WTC11 (cell line): ENCODE results near the gene MEN1. TPM values are rescaled to one million over a fixed set of nuclear protein-coding genes. Genes with fewer than 3 reads are reported as not detected.

ENCODE experiments used
- ATAC-seq: fragments of 200-7000 bp; cut with Tn5 transposase; 2 replicates; pipeline ENCODE4 v1.10.0; 2021; ENCODE audit warnings: mild to moderate bottlenecking, moderate library complexity
- CTCF ChIA-PET: fragments of 300-600 bp; sonication (Branson Sonifier 250); formaldehyde crosslinking; loops from one replicate; lab custom pipeline; 2021; ENCODE audit warnings: antibody characterized with exemption; lab: Charles Lee
- POLR2A ChIA-PET: fragments of 350-600 bp; sonication (Branson Sonifier 250); formaldehyde crosslinking; loops from one replicate; lab custom pipeline; 2021; ENCODE audit warnings: antibody characterized with exemption; lab: Charles Lee
- DNase-seq: peaks from one replicate; pipeline ENCODE4 v3.0.0; 2021; ENCODE audit warnings: low spot score
- H3K27ac Mint-ChIP-seq: 2 replicates; pipeline ENCODE4 v1.8.0; 2021; ENCODE audit warnings: mixed read lengths
- H3K27me3 Mint-ChIP-seq: 2 replicates; pipeline ENCODE4 v1.8.0; 2021; ENCODE audit warnings: low read depth, mild to moderate bottlenecking, moderate library complexity, mixed read lengths
- H3K36me3 Mint-ChIP-seq: 2 replicates; pipeline ENCODE4 v1.8.0; 2021; ENCODE audit warnings: mixed read lengths
- H3K4me1 Mint-ChIP-seq: 2 replicates; pipeline ENCODE4 v1.8.0; 2022; ENCODE audit warnings: mixed read lengths
- H3K4me3 Mint-ChIP-seq: 2 replicates; pipeline ENCODE4 v1.8.0; 2021; ENCODE audit warnings: mild to moderate bottlenecking, moderate library complexity, mixed read lengths
- H3K9me3 Mint-ChIP-seq: 2 replicates; pipeline ENCODE4 v1.8.0; 2021; ENCODE audit warnings: mixed read lengths
- AR ChIP-seq: fragments of 250-450 bp; sonication (Bioruptor Pico); IDR thresholded peaks from 2 replicates; pipeline ENCODE4 v1.9.0; 2021; ENCODE audit warnings: mild to moderate bottlenecking
- ATF1 ChIP-seq: sonication (generic); formaldehyde crosslinking; IDR thresholded peaks from 2 replicates; pipeline ENCODE4 v1.8.1; 2023; ENCODE audit warnings: mild to moderate bottlenecking, moderate library complexity, missing genetic modification reagents
- CREB1 ChIP-seq: sonication (generic); formaldehyde crosslinking; IDR thresholded peaks from 2 replicates; pipeline ENCODE4 v1.8.0; 2023; ENCODE audit warnings: mild to moderate bottlenecking, missing genetic modification reagents
- CTCF ChIP-seq: fragments of 200-600 bp; IDR thresholded peaks from 2 replicates; pipeline ENCODE4 v1.8.0; 2022; ENCODE audit warnings: antibody characterized with exemption
- EMX1 ChIP-seq: fragments of 250-450 bp; sonication (Bioruptor Pico); IDR thresholded peaks from 2 replicates; pipeline ENCODE4 v1.8.0; 2021; ENCODE audit warnings: mild to moderate bottlenecking
- ERG ChIP-seq: fragments of 250-450 bp; sonication (Bioruptor Pico); IDR thresholded peaks from 2 replicates; pipeline ENCODE4 v1.8.0; 2021; ENCODE audit warnings: mild to moderate bottlenecking
- GABPB1 ChIP-seq: sonication (generic); formaldehyde crosslinking; IDR thresholded peaks from 2 replicates; pipeline ENCODE4 v1.8.1; 2023; ENCODE audit warnings: mild to moderate bottlenecking, missing genetic modification reagents
- JUN ChIP-seq: sonication (generic); formaldehyde crosslinking; IDR thresholded peaks from 2 replicates; pipeline ENCODE4 v1.8.0; 2023; ENCODE audit warnings: mild to moderate bottlenecking, missing genetic modification reagents
- MXD4 ChIP-seq: fragments of 250-450 bp; sonication (Bioruptor Pico); IDR thresholded peaks from 2 replicates; pipeline ENCODE4 v1.8.0; 2021; ENCODE audit warnings: mild to moderate bottlenecking, moderate library complexity, borderline replicate concordance
- MYBL2 ChIP-seq: sonication (generic); formaldehyde crosslinking; IDR thresholded peaks from 2 replicates; pipeline ENCODE4 v1.8.1; 2023; ENCODE audit warnings: mild to moderate bottlenecking, moderate library complexity, missing genetic modification reagents
- NFATC4 ChIP-seq: fragments of 250-450 bp; sonication (Bioruptor Pico); IDR thresholded peaks from 2 replicates; pipeline ENCODE4 v1.9.0; 2021; ENCODE audit warnings: mild to moderate bottlenecking
- NR2C2 ChIP-seq: sonication (generic); formaldehyde crosslinking; IDR thresholded peaks from 2 replicates; pipeline ENCODE4 v1.8.0; 2022; ENCODE audit warnings: mild to moderate bottlenecking, missing genetic modification reagents
- SMAD3 ChIP-seq: sonication (generic); formaldehyde crosslinking; IDR thresholded peaks from 2 replicates; pipeline ENCODE4 v1.8.0; 2022; ENCODE audit warnings: missing genetic modification reagents, mild to moderate bottlenecking, borderline replicate concordance
- STAT6 ChIP-seq: sonication (generic); formaldehyde crosslinking; conservative IDR thresholded peaks from 2 replicates; pipeline ENCODE4 v1.8.1; 2023; ENCODE audit warnings: mild to moderate bottlenecking, low read depth, missing genetic modification reagents, moderate library complexity
- TCF7 ChIP-seq: sonication (generic); formaldehyde crosslinking; IDR thresholded peaks from 2 replicates; pipeline ENCODE4 v1.8.0; 2022; ENCODE audit warnings: mild to moderate bottlenecking, low read depth, missing genetic modification reagents, moderate library complexity
- USF1 ChIP-seq: sonication (generic); formaldehyde crosslinking; IDR thresholded peaks from 2 replicates; pipeline ENCODE4 v1.8.0; 2022; ENCODE audit warnings: mild to moderate bottlenecking, missing genetic modification reagents
- ZBTB21 ChIP-seq: sonication (generic); formaldehyde crosslinking; IDR thresholded peaks from 2 replicates; pipeline ENCODE4 v1.8.1; 2023; ENCODE audit warnings: mild to moderate bottlenecking, missing genetic modification reagents, borderline replicate concordance
- ZNF416 ChIP-seq: fragments of 250-450 bp; sonication (Bioruptor Pico); IDR thresholded peaks from 2 replicates; pipeline ENCODE4 v1.9.0; 2021; ENCODE audit warnings: mild to moderate bottlenecking, inconsistent platforms
- ZNF425 ChIP-seq: fragments of 250-450 bp; sonication (Bioruptor Pico); conservative IDR thresholded peaks from 2 replicates; pipeline ENCODE4 v1.9.0; 2021; ENCODE audit warnings: mild to moderate bottlenecking
- ZNF532 ChIP-seq: fragments of 250-450 bp; sonication (Bioruptor Pico); IDR thresholded peaks from 2 replicates; pipeline ENCODE4 v1.9.0; 2021; ENCODE audit warnings: mild to moderate bottlenecking, borderline replicate concordance
- total RNA-seq: library from RNA; stranded (reverse); gene quantifications from 3 replicates; pipeline ENCODE4 v1.2.3, GENCODE V29; 2021

Gene MEN1
- total RNA-seq, 1 experiment from 2014 or later = 47.1 TPM

GRCh38 chr11:64784813-64785581, 25.4 kb downstream of the MEN1 start:
- ChIA-PET CTCF (interaction anchor here (0.7 to 1.5 kb wide), 4 partner anchors 17 to 96 kb away, joined by 3 to 4 read pairs (median 3); partner anchors contain the start of gene MAP4K2), POLR2A (no interaction called here)
- no peak for DNase-seq
- Mint-ChIP-seq H3K27me3 (no peaks in the 10 kb centered on the region), H3K9me3 (no peaks in the 10 kb centered on the region), H3K27ac (no peak overlapping the region), H3K4me1 (peaks cover 3% of the 10 kb centered on the region; the same call in 1 of the 2 replicates), H3K36me3 (no peaks in the 10 kb centered on the region; the same call in 1 of the 2 replicates)
- ATAC-seq = no peak
- no peak for TF ChIP-seq GABPB1 (CRISPR knock-in tag)
- no peak for TF ChIP-seq ZNF416 (CRISPR knock-in tag)
- TF ChIP-seq USF1 (CRISPR knock-in tag) = no peak
- no peak for TF ChIP-seq AR (CRISPR knock-in tag)
- no peak for TF ChIP-seq CREB1 (CRISPR knock-in tag)
- TF ChIP-seq ERG (CRISPR knock-in tag) = no peak
- TF ChIP-seq NFATC4 (CRISPR knock-in tag) = no peak
- no peak for TF ChIP-seq MYBL2 (CRISPR knock-in tag)
- TF ChIP-seq STAT6 (CRISPR knock-in tag) = no peak
- no peak for TF ChIP-seq NR2C2 (CRISPR knock-in tag)
- TF ChIP-seq TCF7 (CRISPR knock-in tag) = no peak
- TF ChIP-seq ZNF425 = no peak
- TF ChIP-seq MXD4 (CRISPR knock-in tag) = no peak
- no peak for TF ChIP-seq CTCF
- no peak for TF ChIP-seq JUN
- no peak for TF ChIP-seq SMAD3 (CRISPR knock-in tag)
- no peak for TF ChIP-seq ZBTB21 (CRISPR knock-in tag)
- TF ChIP-seq EMX1 = no peak
- no peak for TF ChIP-seq ATF1
- no peak for TF ChIP-seq ZNF532 (CRISPR knock-in tag)
- TF ChIP-seq, all 79 proteins: peak for 0
- H3K4me3 Mint-ChIP-seq = no peak overlapping the region
